DOHH2 (cell line): ENCODE results near the gene ZNF416.

Experiments
- H3F3A ChIP-seq: fragments of 200-600 bp; sonication (generic), shearing (Covaris generic); 2 replicates; pipeline ENCODE4 v1.6.0; 2016; ENCODE audit warnings: antibody characterized with exemption, mild to moderate bottlenecking; ENCODE audit not compliant: control insufficient read depth, insufficient read depth
- H3K27ac ChIP-seq: fragments of 200-600 bp; sonication (generic); 2 replicates; pipeline ENCODE4 v1.5.1; 2014; ENCODE audit warnings: low read depth, mild to moderate bottlenecking, low read length, moderate library complexity
- H3K27me3 ChIP-seq: fragments of 200-600 bp; sonication (generic); 2 replicates; pipeline ENCODE4 v1.6.1; 2014; ENCODE audit warnings: mild to moderate bottlenecking, low read length, mixed read lengths; ENCODE audit not compliant: control insufficient read depth
- H3K36me3 ChIP-seq: fragments of 200-600 bp; sonication (generic); 2 replicates; pipeline ENCODE4 v1.6.1; 2014; ENCODE audit warnings: mild to moderate bottlenecking, low read length, moderate library complexity, mixed read lengths; ENCODE audit not compliant: control insufficient read depth
- H3K4me1 ChIP-seq: fragments of 200-600 bp; sonication (generic); 2 replicates; pipeline ENCODE4 v1.6.1; 2014; ENCODE audit warnings: mild to moderate bottlenecking, low read length, mixed read lengths; ENCODE audit not compliant: control insufficient read depth
- H3K4me2 ChIP-seq: fragments of 200-600 bp; sonication (generic); 2 replicates; pipeline ENCODE4 v1.6.0; 2014; ENCODE audit warnings: mild to moderate bottlenecking, low read length, moderate library complexity
- H3K4me3 ChIP-seq: fragments of 200-600 bp; sonication (generic); 2 replicates; pipeline ENCODE4 v1.5.1; 2014; ENCODE audit warnings: mild to moderate bottlenecking, low read length, mixed read lengths
- H3K79me2 ChIP-seq: fragments of 200-600 bp; sonication (generic); 2 replicates; pipeline ENCODE4 v1.6.1; 2014; ENCODE audit warnings: mild to moderate bottlenecking, low read length, mixed read lengths; ENCODE audit not compliant: control insufficient read depth
- H3K9me2 ChIP-seq: fragments of 200-600 bp; sonication (generic); replicated peaks from 2 replicates; pipeline ENCODE4 v1.6.1; 2014; ENCODE audit warnings: mild to moderate bottlenecking, low read length, mixed read lengths; ENCODE audit not compliant: control insufficient read depth
- H3K9me3 ChIP-seq: fragments of 200-600 bp; sonication (generic); 2 replicates; pipeline ENCODE4 v1.6.1; 2014; ENCODE audit warnings: antibody characterized with exemption, low read length, mixed read lengths; ENCODE audit not compliant: control insufficient read depth, insufficient read depth
- H4K20me1 ChIP-seq: fragments of 200-600 bp; sonication (generic); 2 replicates; pipeline ENCODE4 v1.6.0; 2014; ENCODE audit warnings: low read depth, mild to moderate bottlenecking, antibody characterized with exemption, low read length, moderate library complexity; ENCODE audit not compliant: control insufficient read depth, insufficient read depth
- EZH2phosphoT487 ChIP-seq: fragments of 200-600 bp; sonication (generic); IDR thresholded peaks from 2 replicates; pipeline ENCODE4 v1.6.1; 2017; ENCODE audit warnings: borderline replicate concordance, mild to moderate bottlenecking, antibody characterized with exemption, low read length, moderate library complexity, mixed read lengths
- TF ChIP-seq, protein P1 (sequence below): fragments of 200-600 bp; sonication (generic); IDR thresholded peaks from one replicate; pipeline ENCODE4 v1.5.1; 2014; ENCODE audit warnings: antibody characterized with exemption, mild to moderate bottlenecking, low read depth, low read length; ENCODE audit not compliant: poor library complexity, severe bottlenecking

ZNF416 gene

DNA sequence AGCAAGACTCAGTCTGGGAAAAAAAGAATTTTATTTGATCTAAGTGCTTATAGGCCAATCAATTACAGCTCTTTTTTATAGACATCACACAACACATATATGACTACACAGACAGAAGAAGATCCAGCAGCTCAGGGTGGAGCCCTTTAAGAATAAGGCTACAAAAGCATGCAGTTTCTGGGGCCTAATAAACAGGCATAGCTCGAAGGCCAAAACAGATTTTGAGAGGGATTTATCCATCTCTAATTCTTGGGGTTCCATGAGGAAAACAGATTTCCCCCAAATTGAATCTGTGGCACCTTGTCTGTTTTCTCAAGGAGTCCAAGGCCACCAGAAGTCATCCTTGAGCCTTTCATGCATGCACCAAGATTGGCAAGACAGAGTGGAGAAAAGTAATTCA lies 15.2 kb downstream of the ZNF416 start:
- Histone ChIP-seq H3K27ac (no peak overlapping the region), H3K36me3 (no peaks in the 10 kb centered on the region), H3K9me2 (no peaks in the 10 kb centered on the region), H3K4me2 (no peak overlapping the region), H3F3A (no peaks in the 10 kb centered on the region), H3K4me1 (peaks cover 10% of the 10 kb centered on the region), H3K9me3 (peaks cover 68% of the 10 kb centered on the region), H3K27me3 (no peaks in the 10 kb centered on the region), H4K20me1 (no peaks in the 10 kb centered on the region), H3K4me3 (no peak overlapping the region), H3K79me2 (no peaks in the 10 kb centered on the region)
- no peak for TF ChIP-seq EZH2phosphoT487
- TF ChIP-seq, protein P1, sequence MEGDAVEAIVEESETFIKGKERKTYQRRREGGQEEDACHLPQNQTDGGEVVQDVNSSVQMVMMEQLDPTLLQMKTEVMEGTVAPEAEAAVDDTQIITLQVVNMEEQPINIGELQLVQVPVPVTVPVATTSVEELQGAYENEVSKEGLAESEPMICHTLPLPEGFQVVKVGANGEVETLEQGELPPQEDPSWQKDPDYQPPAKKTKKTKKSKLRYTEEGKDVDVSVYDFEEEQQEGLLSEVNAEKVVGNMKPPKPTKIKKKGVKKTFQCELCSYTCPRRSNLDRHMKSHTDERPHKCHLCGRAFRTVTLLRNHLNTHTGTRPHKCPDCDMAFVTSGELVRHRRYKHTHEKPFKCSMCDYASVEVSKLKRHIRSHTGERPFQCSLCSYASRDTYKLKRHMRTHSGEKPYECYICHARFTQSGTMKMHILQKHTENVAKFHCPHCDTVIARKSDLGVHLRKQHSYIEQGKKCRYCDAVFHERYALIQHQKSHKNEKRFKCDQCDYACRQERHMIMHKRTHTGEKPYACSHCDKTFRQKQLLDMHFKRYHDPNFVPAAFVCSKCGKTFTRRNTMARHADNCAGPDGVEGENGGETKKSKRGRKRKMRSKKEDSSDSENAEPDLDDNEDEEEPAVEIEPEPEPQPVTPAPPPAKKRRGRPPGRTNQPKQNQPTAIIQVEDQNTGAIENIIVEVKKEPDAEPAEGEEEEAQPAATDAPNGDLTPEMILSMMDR = no peak

DNA sequence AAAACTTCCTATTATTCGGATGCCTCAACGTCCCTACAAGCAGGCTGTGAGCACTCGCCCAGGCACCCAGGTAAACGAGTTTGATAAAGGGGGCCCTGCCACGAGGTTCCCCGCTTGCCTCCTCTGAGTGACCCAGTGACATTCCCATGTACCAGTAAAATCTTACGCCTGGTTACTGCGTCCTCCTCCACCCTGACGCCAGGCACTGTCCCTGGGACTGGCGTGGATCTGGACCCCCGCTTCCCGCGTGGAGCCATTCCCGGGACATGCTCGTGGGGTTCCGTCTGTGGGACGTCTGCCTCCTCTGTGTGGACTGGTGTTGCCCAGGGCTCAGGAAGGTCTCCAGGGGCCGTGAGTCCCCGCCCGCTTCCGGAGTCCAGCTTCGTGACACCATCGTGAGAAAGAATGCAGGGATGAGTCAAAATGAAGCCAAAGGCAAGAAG lies 18.6 kb downstream of the ZNF416 start:
- TF ChIP-seq, protein P1 = no peak
- no peak for TF ChIP-seq EZH2phosphoT487
- Histone ChIP-seq H3K9me3 (peaks cover 54% of the 10 kb centered on the region), H3K79me2 (no peaks in the 10 kb centered on the region), H3K27ac (no peak overlapping the region), H4K20me1 (no peaks in the 10 kb centered on the region), H3F3A (no peaks in the 10 kb centered on the region), H3K27me3 (no peaks in the 10 kb centered on the region), H3K36me3 (peaks cover 7% of the 10 kb centered on the region; the same call in 1 of the 2 replicates), H3K4me2 (peak overlapping the region; percentile 71), H3K4me1 (peaks cover 10% of the 10 kb centered on the region), H3K9me2 (no peaks in the 10 kb centered on the region), H3K4me3 (peak overlapping the region; percentile 76)

DNA sequence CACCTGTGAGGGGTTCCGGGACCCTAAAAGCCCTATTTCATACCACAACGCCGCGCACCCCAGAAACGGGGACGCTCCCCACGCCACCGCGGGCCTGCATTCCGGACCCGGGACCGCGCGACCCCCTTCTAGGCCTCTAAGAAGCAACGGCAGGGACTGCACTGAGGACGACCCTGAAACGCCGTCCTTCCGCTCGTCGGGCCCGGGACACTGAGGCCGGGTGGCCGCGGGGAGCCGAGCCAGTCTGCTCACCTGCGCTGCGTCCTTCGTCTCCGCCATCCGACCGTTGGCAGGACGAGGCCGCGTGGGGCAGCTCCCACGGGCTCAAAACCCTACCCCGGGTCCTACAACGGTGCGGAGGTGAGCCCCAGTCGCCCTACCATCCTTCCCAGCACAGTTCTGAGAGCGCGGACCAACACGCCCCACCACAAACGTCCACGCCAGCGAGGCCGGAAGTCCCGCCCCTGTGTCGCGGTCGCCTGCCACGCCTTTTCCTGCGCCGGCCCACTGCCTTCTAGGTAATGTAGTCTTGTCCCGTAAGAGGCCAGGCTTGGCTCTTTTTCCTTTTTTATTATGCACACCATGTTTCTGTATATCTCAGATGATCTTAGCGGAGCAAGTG lies 19.2 kb downstream of the ZNF416 start, which contains the start of gene ZNF550:
Gene ZNF550, minus strand, starts transcription at position 460 of the 622 bp plus-strand sequence. Its CDS starts 181 bp downstream, at position 279.
- Histone ChIP-seq H4K20me1 (no peaks in the 10 kb centered on the region), H3K27ac (no peak within 1 kb of the TSS), H3K27me3 (no peaks in the 10 kb centered on the region), H3K4me3 (peak within 1 kb of the TSS; percentile 76), H3K4me1 (peaks cover 10% of the 10 kb centered on the region), H3K79me2 (no peaks in the 10 kb centered on the region), H3F3A (no peaks in the 10 kb centered on the region), H3K9me2 (no peaks in the 10 kb centered on the region), H3K4me2 (peak within 1 kb of the TSS; percentile 71), H3K36me3 (peaks cover 13% of the 10 kb centered on the region; the same call in 1 of the 2 replicates), H3K9me3 (peaks cover 54% of the 10 kb centered on the region)
- no peak for TF ChIP-seq EZH2phosphoT487
- TF ChIP-seq, protein P1 = no peak
